ENCODE data around the gene SELENOI. TPM values are rescaled to one million over a fixed set of nuclear protein-coding genes. Genes with fewer than 3 reads are reported as not detected.

The SELENOI gene
- total RNA-seq, 2 donors from 2014 or later: 41.5 to 42.2 TPM

GRCh38 chr2:26380281-26380680, 34.3 kb downstream of the SELENOI start:
- TF ChIP-seq, protein P1, sequence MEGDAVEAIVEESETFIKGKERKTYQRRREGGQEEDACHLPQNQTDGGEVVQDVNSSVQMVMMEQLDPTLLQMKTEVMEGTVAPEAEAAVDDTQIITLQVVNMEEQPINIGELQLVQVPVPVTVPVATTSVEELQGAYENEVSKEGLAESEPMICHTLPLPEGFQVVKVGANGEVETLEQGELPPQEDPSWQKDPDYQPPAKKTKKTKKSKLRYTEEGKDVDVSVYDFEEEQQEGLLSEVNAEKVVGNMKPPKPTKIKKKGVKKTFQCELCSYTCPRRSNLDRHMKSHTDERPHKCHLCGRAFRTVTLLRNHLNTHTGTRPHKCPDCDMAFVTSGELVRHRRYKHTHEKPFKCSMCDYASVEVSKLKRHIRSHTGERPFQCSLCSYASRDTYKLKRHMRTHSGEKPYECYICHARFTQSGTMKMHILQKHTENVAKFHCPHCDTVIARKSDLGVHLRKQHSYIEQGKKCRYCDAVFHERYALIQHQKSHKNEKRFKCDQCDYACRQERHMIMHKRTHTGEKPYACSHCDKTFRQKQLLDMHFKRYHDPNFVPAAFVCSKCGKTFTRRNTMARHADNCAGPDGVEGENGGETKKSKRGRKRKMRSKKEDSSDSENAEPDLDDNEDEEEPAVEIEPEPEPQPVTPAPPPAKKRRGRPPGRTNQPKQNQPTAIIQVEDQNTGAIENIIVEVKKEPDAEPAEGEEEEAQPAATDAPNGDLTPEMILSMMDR (IDR thresholded peaks at IDR 0.05): no peak

DNA sequence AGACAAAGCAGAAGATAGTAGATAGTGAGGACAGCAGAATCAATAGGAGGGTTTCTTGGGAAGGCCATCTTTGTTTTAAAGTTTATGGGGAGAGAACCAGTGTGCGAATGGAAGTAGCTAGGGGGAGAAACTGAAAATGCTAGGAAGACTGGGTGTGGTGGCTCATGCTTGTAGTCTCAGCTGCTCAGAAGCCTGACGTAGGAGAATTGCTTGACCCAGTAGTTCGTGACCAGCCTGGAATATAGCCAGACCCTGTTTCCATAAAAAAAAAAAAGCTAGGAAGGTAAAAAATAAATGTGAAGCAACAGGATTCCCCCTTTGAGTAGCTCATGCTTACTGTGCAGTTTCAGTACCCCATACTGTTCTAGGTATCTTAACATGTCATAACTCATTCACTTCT, 36.6 kb downstream of the SELENOI start:
- H3K4me3 ChIP-seq: no peak overlapping the region
- intact Hi-C loops (cut with DNase I): no loop called here
- H3K9me3 ChIP-seq: no peaks in the 10 kb centered on the region
- no peak for DNase-seq
- H3K27me3 ChIP-seq: no peaks in the 10 kb centered on the region
- no peak overlapping the region for H3K27ac ChIP-seq
- no peaks in the 10 kb centered on the region for H3K4me1 ChIP-seq
- H3K36me3 ChIP-seq: no peaks in the 10 kb centered on the region
- TF ChIP-seq, protein P1 (IDR thresholded peaks at IDR 0.05): no peak
- no peak overlapping the region for H3K9ac ChIP-seq (ENCODE audit: low read depth in 2 of 2, low read length in 2 of 2)

More at GRCh38 chr2:26380281-26380680, 34.3 kb downstream of the SELENOI start:
- H3K4me3 ChIP-seq: no peak overlapping the region
- no peaks in the 10 kb centered on the region for H3K27me3 ChIP-seq
- no peak for DNase-seq
- H3K9me3 ChIP-seq: no peaks in the 10 kb centered on the region
- H3K27ac ChIP-seq: no peak overlapping the region
- no peaks in the 10 kb centered on the region for H3K4me1 ChIP-seq
- H3K9ac ChIP-seq (ENCODE audit: low read depth in 2 of 2, low read length in 2 of 2): no peak overlapping the region
- H3K36me3 ChIP-seq: no peaks in the 10 kb centered on the region
- intact Hi-C loops (cut with DNase I): no loop called here

GRCh38 chr2:26384183-26384582, 38.2 kb downstream of the SELENOI start:
- Histone ChIP-seq H3K9ac (ENCODE audit: low read depth in 2 of 2, low read length in 2 of 2) (no peak overlapping the region), H3K4me1 (no peaks in the 10 kb centered on the region), H3K27me3 (no peaks in the 10 kb centered on the region), H3K36me3 (no peaks in the 10 kb centered on the region), H3K27ac (no peak overlapping the region), H3K4me3 (no peak overlapping the region), H3K9me3 (no peaks in the 10 kb centered on the region)
- DNase-seq: no peak
- intact Hi-C loops (cut with DNase I): no loop called here
- TF ChIP-seq, protein P1 (IDR thresholded peaks at IDR 0.05): no peak

- Histone ChIP-seq H3K36me3 (no peaks in the 10 kb centered on the region), H3K27ac (no peak overlapping the region), H3K9me3 (no peaks in the 10 kb centered on the region), H3K4me3 (no peak overlapping the region), H3K9ac (ENCODE audit: low read depth in 2 of 2, low read length in 2 of 2) (no peak overlapping the region), H3K4me1 (no peaks in the 10 kb centered on the region), H3K27me3 (no peaks in the 10 kb centered on the region)
- no peak for DNase-seq
- TF ChIP-seq, protein P1 (IDR thresholded peaks at IDR 0.05): no peak
- intact Hi-C loops (cut with DNase I): no loop called here
These were observed 38.7 kb downstream of the SELENOI start for GRCh38 chr2:26384597-26384996.

DNA sequence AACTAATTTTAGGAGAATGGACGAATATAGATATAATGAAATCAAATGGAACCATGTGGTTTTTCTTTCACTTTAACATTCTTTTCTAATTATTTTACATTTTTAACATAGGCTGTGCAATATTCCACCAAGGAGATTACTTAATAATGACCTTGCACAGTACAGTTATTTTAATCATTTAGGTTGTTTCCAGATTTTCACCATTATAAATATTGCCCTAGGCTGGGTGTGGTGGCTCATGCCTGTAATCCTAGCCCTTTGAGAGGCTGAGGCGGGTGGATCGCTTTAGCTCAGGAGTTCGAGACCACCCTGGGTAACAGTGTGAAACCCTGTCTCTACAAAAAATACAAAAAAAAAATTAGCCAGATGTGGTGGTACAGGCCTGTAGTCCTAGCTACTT, 41.2 kb downstream of the SELENOI start:
- no peaks in the 10 kb centered on the region for H3K36me3 ChIP-seq
- no peaks in the 10 kb centered on the region for H3K4me1 ChIP-seq
- no peak overlapping the region for H3K27ac ChIP-seq
- no peaks in the 10 kb centered on the region for H3K9me3 ChIP-seq
- intact Hi-C loops (cut with DNase I): no loop called here
- no peaks in the 10 kb centered on the region for H3K27me3 ChIP-seq
- TF ChIP-seq, protein P1 (IDR thresholded peaks at IDR 0.05): no peak
- no peak for DNase-seq
- H3K4me3 ChIP-seq: no peak overlapping the region
- no peak overlapping the region for H3K9ac ChIP-seq (ENCODE audit: low read depth in 2 of 2, low read length in 2 of 2)

- no peaks in the 10 kb centered on the region for H3K9me3 ChIP-seq
- H3K4me3 ChIP-seq: no peak overlapping the region
- H3K36me3 ChIP-seq: no peaks in the 10 kb centered on the region
- no peaks in the 10 kb centered on the region for H3K27me3 ChIP-seq
- H3K9ac ChIP-seq (ENCODE audit: low read depth in 2 of 2, low read length in 2 of 2): no peak overlapping the region
- no peak for DNase-seq
- no peak overlapping the region for H3K27ac ChIP-seq
- intact Hi-C loops (cut with DNase I): no loop called here
- H3K4me1 ChIP-seq: no peaks in the 10 kb centered on the region
- TF ChIP-seq, protein P1 (IDR thresholded peaks at IDR 0.05): no peak
These were observed 48.8 kb downstream of the SELENOI start for GRCh38 chr2:26394694-26395093.
